NCI-H2081 (cell line): ENCODE measurements around the gene SPINK6.

Source experiments
- DNase-seq, 2 experiments: peaks; one replicate each; lab custom pipeline; 2025; lab: John Stamatoyannopoulos, UW

SPINK6 gene

DNA sequence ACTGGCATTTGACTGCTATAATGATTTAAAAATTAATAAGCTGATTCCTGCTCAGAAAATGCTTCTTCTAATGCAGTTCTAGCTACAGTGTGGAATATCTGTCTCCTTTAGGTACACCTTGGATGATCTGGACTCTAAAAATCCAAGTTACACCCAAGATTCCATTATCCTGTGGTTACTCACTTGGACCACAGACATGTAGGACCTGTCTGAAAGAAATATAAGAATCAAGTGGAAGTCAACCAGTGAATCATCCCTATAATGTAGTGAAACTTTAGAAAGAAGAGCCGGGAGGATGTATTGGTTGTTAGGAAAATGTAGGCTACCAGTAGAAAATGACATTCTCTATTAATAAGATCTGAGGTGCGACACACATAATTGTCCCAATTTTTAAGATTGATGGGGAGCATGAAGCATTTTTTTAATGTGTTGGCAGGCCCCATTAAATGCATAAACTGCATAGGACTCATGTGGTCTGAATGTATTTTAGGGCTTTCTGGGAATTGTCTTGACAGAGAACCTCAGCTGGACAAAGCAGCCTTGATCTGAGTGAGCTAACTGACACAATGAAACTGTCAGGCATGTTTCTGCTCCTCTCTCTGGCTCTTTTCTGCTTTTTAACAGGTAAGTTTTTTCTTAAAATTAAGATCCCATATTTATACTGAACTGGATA is at the start of gene SPINK6:
Gene SPINK6, plus strand, starts transcription at position 512 of the 673 bp plus-strand sequence. Its CDS starts 55 bp downstream, at position 567.
- no peak for DNase-seq

DNA sequence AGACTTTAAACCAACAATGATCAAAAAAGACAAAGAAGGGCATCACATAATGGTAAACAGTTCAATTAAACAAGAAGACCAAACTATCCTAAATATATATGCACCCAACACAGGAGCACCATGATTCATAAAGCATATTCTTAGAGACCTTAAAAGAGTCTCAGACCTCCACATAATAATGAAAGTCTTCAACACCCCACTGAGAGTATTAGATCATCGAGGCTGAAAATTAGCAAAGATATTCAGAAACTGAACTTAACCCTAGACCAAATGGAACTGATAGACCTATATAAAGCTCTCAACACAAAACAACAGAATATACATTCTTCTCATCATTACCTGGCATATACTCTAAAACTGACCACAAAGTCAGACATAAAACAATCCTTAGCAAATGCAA is 46.2 kb upstream of the SPINK6 start:
- no peak for DNase-seq

- no peak for DNase-seq
Observed at GRCh38 chr5:148162038-148162437, 40.8 kb upstream of the SPINK6 start.

GRCh38 chr5:148163345-148163744 is 39.5 kb upstream of the SPINK6 start:
- no peak for DNase-seq

DNA sequence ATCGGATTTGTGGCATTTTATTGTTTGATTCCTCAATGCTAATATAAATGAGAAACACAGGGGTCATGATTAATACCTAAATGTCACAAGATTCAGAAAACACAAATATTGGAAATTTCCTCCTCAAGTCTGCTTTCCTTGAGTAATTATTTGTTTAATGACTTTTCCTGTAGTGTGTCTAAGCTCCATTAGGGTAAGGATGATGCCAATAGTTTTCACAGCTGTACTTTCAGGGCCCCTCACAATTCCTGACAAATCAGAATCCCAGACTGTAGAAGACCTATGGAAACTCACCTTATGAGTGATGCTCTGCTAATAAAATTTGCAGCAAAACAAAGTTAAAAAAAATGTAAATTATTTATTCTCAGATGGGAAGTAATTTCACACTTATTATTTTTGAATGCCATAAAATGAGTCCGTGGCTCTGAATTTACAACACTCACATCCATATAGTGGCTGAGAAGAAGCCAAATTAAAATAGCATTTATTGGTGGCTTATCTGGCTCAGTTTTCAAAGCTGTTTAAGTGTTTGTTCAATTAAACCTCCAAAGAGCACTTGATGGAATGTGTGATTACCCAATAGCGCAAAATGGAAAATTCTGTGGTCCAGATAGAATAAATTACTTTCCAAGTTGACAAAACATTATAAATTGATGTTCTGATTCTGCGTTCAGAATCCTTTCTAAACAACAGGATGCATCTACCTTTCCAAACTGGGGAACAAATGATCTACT is 36.1 kb upstream of the SPINK6 start:
- DNase-seq, result no peak

DNA sequence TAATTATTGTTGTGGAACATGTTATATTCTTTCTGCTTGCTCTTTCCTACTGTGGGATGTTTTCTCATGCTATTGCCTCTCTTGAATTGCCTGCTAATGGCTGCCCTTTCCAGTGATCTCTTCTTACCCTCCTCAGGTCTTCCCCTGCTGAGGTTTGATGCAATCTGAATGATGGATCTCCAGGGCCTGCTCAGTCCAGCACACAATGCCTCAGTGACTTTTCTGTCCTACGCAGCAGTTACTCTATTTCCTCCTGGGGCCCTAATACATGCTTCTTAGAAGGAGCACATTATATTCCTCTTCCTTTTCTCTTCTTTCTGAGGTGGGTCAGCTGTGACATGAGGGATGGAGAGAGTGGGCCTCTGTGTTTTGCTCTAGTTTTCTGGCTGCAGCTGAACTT is 34.6 kb upstream of the SPINK6 start, which contains the start of gene SPINK14:
Gene SPINK14, plus strand, starts transcription at position 301 of the 400 bp plus-strand sequence. CDS start 1,187 bp downstream, outside the sequence.
- DNase-seq, result no peak

DNA sequence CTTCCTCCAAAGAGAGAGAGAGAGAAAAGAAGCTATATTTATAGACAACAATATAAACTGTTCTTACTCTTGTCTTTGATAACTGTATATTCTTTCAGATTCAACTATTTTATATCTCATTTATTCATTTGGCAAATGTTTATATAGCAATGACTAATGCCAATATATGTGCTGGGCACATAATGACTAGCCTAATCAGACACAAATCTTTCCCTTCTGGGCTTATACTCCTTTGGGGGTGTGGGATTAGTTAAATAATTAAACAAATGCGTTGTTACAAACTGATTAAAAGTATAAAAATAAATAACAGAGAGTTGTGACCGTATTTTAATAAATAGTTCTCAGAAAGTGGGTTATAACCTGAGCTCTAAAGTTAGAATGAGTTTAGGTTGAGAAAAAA is 30.5 kb upstream of the SPINK6 start:
- no peak for DNase-seq

DNA sequence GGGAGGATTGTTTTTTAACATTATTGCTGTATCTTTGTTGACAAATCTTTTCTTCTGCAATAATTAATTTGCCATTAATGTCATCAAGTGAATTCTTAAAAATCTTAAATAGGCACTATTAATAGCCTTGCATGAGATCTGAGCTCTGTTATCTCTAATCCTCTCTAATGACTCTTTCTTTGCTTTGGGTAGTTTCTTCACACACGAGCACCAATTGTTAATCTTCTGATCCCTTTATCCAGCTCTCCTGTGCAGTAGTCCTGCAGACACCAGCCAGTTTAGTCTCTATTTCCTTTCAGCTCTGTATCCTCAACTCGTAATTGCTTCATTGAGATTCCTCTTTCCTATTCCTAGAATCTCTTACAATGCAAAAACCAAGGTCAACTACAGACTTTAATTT is 26.4 kb upstream of the SPINK6 start:
- no peak for DNase-seq

DNA sequence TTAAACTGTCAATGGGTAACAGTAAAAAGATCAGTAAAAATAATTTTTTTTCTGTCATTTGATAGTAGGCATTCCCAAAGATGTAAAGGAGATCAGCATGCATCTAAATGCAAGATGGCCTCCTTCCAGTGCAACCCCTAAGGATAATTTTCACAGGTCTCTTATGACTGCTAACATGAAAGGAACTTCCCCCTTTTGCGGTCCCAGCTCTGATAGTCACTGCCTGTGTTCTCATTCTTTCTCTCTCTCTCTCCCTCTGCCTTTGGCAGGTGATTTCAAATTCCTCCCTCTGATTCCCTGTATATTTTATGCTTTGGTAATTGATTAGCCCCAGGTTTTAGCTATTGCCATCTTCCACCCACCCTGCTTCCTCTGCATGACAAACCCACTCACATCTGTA is 25.6 kb upstream of the SPINK6 start:
- DNase-seq, result no peak

- peak; percentile 38 to 54 for DNase-seq
Observed at GRCh38 chr5:148179234-148179824, 23.5 kb upstream of the SPINK6 start.

- DNase-seq, result no peak
Observed at GRCh38 chr5:148186248-148187003, 16.4 kb upstream of the SPINK6 start.

- DNase-seq, result no peak
Observed at GRCh38 chr5:148191010-148191409, 11.8 kb upstream of the SPINK6 start.

DNA sequence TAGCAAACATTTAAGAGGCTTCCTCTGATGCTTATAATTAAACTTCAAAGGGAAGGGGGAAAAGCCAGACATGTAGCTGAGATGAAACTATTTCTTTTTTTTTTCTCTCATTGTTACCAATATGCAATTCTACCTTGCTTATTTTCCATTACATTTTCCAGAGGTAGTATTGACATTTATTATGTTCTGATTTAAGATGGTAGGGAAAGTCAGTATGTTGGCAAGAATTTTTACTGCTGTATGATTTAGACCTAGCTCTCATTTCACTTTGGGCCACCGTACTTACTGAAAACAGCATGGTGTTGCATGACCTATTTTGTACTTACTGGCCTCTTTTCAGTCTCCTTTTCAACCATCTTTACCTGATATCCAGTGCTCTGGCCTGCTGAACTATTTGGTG is 9.6 kb upstream of the SPINK6 start:
- no peak for DNase-seq

DNA sequence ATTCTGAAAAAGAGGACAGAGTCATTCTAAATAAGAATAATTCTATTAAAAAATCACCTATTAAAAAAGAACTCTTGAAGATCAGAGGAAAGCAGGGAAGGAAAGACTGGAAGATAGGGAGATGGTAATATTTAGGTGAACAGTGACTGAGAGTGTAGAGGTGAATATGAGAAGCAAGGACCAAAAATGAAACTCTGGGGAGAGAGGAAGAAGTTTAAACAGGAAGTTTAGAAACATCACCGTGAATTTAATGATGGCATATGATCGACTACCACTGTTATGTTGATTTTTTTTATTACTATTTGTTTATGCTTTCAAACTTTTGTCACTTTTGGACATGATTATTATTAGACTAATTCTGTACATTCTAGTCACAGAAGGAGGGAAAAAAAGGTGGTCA is 1.7 kb upstream of the SPINK6 start:
- no peak for DNase-seq

DNA sequence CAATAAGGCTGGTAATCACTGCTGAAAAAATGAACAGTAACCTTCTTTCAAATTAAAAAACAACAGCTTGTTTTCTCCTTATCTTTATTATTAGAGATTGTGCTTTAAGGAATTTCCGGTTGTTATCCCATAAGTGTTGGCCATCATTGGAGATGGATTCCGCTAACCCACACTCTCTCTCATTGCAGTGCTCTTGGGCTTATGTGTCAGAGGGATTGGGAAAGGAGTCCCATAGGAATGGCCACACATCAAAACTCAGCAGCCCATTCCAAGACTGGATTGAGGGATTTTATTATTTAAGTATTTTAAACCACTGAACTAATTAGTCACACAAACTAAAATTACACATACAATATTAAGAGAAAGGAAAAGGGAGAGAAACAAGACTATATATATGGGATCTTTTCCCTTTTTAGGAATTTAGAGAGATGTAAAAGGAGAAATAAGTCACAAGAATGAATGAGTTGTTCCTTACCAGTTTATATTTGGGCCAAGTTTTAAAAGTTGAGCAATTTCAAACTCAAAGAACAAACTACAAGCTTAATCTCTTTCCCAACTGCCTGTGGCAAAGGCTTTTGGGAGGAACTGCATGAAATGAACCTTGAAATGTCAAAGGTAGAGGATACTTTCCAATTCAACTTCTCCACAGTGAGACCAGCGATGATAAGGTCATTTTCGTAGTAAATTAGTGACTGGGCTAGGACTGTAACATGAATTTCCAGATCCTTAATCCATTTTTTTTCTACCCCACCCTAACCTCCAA is 2.4 kb downstream of the SPINK6 start:
- no peak for DNase-seq

- DNase-seq, result no peak
Observed at GRCh38 chr5:148205865-148206264, 3.0 kb downstream of the SPINK6 start.

DNA sequence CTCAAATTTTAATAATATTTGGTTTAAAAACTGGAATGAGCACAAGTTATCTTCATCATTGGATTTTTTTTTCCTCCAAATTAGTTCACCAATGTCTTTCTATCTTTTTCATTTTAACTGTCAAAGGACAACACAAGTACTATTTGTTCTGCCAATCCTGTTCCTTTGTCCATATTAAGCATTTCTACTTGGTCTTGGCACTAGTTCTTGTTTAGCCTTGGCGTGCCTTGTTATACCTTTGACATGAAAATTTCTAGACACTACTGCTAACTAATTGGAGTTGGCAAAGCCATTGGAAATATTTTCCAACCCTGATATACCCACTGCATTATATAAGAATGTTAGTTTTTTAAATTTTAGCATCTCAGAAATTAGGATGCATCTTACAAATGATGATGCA is 3.8 kb downstream of the SPINK6 start:
- no peak for DNase-seq

DNA sequence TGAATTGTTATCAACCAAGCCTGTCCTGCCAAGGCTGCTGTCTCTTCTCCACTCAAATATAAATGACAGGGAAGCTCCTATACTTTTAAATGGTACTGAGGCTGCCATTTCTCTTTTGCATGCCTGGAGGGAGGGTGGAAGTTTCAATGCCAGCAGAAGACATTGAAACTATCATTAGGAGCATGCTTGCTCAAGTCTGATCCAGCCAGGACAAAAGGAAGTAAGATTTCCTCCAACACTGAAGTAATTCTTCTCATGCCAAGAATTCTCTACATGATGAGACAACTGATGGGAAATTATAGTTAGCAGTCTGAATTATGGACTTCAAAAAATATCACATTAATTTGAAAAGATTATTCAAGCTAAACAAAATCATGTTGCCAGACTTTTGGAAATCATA is 5.4 kb downstream of the SPINK6 start:
- DNase-seq, result no peak

GRCh38 chr5:148209151-148209770 is 6.4 kb downstream of the SPINK6 start:
- DNase-seq, result no peak

DNA sequence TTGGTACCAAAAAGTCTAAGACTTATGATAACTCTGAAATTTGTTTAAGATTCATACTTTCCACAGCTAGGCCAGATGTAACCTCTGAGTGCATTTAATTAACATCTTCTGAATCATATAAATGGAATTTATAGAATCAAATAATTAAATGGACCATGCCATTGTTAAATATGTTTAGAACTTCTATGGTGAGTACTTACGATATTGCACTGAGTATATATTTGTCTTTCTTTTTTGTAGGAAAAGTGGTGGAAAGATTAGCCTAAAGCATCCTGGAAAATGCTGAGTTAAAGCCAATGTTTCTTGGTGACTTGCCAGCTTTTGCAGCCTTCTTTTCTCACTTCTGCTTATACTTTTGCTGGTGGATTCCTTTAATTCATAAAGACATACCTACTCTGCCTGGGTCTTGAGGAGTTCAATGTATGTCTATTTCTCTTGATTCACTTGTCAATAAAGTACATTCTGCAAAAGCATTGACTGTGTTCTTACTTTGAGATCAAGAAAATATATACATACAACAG is 11.9 kb downstream of the SPINK6 start:
- DNase-seq, result no peak

- DNase-seq, result no peak
Observed at GRCh38 chr5:148221508-148221907, 18.7 kb downstream of the SPINK6 start.
